Spinal cord (tissue), 10 donors: ENCODE results near the gene YDJC. TPM values are rescaled to one million over a fixed set of nuclear protein-coding genes. Genes with fewer than 3 reads are reported as not detected.

Experiments
- DNase-seq, 6 donors: peaks; one replicate each; pipeline versions ENCODE4 v3.0.0 to v3.0.0-alpha.2; 2013 to 2015; ENCODE audit warnings: low spot score in 6 of 6, low read depth in 4 of 6
- H3K27ac ChIP-seq: one replicate; pipeline ENCODE4 v1.5.1; 2013; ENCODE audit warnings: low read depth, low read length, control low read depth
- H3K27me3 ChIP-seq: one replicate; pipeline ENCODE4 v1.6.1; 2013; ENCODE audit warnings: low read length; ENCODE audit not compliant: control insufficient read depth, insufficient read depth
- H3K36me3 ChIP-seq: one replicate; pipeline ENCODE4 v1.6.1; 2013; ENCODE audit warnings: low read length; ENCODE audit not compliant: control insufficient read depth, insufficient read depth
- H3K4me1 ChIP-seq: one replicate; pipeline ENCODE4 v1.6.1; 2013; ENCODE audit warnings: low read length; ENCODE audit not compliant: control insufficient read depth, insufficient read depth
- H3K4me3 ChIP-seq: one replicate; pipeline ENCODE4 v1.5.1; 2013; ENCODE audit warnings: low read depth, low read length, control low read depth
- H3K9me3 ChIP-seq: one replicate; pipeline ENCODE4 v1.6.1; 2013; ENCODE audit warnings: low read length; ENCODE audit not compliant: control insufficient read depth, insufficient read depth
- WGBS: methylation state at CpG from one replicate; pipeline ENCODE4 v1.1.5; 2013; ENCODE audit warnings: missing lambda C conversion rate; ENCODE audit not compliant: insufficient coverage; 5-methylcytosine and 5-hydroxymethylcytosine counted together
- polyA plus RNA-seq, 2 donors: library from polyadenylated mRNA; unstranded; fragments of 120-200 nt; gene quantifications; one replicate each; pipeline ENCODE4 v1.2.1, GENCODE V29; 2013; ENCODE audit not compliant: insufficient read length in 2 of 2
- total RNA-seq, 2 donors: library from RNA; depleted of rRNA in 1 of 2; stranded (reverse); fragments of 120-200 nt in 1 of 2; fragments of >200 nt in 1 of 2; gene quantifications; one replicate each; pipeline versions ENCODE4 v1.2.3 to v1.2.4, GENCODE V29; 2013 to 2014
- donor health status: healthy.

Gene YDJC
- total and polyA plus RNA-seq, 4 donors: 5.0 to 17.6 (median 13.5) TPM

DNA sequence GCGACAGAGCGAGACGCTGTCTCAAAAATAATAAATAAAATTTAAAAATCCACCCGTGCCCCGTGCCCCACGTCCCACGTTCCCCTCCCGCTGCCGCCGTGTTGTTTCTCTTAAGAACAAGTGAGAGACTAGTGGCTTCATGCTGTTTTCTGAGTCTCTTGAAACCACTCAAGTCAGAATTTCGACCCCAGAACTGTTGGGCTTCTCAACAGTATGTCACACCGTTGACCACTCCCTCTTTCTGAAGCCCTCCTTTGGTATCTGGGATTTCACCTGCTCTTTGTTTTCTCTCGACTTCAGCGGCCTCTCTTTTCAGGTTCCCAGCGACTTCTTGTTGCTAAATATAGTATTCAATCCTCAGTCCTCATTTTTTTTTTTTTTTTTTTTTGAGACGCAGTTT lies 37.0 kb upstream of the YDJC start:
- H3K27ac ChIP-seq: no peak overlapping the region
- peaks cover 17% of the 10 kb centered on the region for H3K4me1 ChIP-seq
- 40% methylated on average over 12 of the region's 16 CpGs for WGBS
- H3K27me3 ChIP-seq: no peaks in the 10 kb centered on the region
- H3K4me3 ChIP-seq: peak overlapping the region; percentile 90
- H3K9me3 ChIP-seq: no peaks in the 10 kb centered on the region
- no peak for DNase-seq
- H3K36me3 ChIP-seq: peaks cover 24% of the 10 kb centered on the region

DNA sequence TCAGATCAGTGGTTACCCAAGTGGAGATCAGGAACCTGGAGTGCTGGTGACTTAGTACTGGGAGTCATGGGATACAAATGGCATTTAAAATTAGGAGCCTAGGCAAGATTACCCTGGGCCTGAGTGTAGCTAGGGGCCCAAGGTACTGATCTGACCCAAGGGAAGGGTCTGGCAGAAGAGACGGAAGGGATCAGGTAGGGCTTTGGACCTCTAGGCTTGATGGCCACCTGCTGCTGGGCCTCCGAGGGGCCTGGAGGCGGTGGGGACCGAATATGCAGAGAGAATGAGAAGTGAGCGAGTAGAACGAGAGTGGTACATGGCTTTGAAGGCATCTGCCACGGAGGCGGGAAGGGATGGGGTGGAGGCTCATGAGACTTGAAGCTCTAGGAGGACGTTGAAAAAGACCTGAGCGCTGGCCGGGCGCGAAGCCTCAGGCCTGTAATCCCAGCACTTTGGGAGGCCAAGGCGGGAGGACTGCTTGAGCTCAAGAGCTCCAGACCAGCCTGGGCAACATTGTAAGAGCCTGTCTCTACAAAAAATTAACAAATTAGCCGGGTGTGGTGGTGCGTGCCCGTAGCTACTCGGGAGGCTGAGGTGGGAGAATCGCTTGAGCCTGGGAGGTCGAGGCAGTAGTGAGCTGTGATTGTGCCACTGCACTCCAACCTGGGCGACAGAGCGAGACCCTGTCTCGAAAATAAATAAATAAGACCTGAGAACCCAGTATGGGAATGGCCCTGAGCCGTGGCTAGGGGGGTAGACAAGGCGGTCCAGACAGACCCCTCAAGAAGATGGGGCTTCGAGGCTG lies 35.4 kb upstream of the YDJC start:
- H3K27ac ChIP-seq: peak overlapping the region; percentile 93
- H3K36me3 ChIP-seq: peaks cover 10% of the 10 kb centered on the region
- H3K4me1 ChIP-seq: peaks cover 17% of the 10 kb centered on the region
- peak overlapping the region; percentile 90 for H3K4me3 ChIP-seq
- WGBS: 71% methylated on average over 26 of the region's 26 CpGs
- no peaks in the 10 kb centered on the region for H3K9me3 ChIP-seq
- DNase-seq: no peak
- H3K27me3 ChIP-seq: no peaks in the 10 kb centered on the region

DNA sequence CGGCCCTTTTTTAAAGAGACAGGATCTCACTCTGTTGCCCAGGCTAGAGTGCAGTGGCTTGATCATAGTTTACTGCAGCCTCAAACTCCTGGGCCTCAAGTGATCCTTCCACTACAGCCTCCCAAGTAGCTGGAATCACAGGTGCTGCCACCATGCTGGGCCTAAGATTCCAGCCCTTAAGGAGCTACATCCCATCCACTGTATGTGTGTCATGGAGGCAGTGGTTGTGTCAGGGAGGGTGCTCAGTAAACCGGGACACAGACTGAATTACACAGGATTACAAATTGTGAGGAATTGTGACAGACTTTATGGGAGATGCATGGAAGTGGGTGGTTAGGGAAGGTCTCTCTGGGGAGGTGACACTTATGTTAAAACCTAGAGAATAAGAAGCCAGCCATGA lies 33.9 kb upstream of the YDJC start:
- no peak for DNase-seq
- H3K4me1 ChIP-seq: peaks cover 17% of the 10 kb centered on the region
- no peak overlapping the region for H3K4me3 ChIP-seq
- no peak overlapping the region for H3K27ac ChIP-seq
- H3K27me3 ChIP-seq: no peaks in the 10 kb centered on the region
- 79% methylated on average over 2 of the region's 2 CpGs for WGBS
- no peaks in the 10 kb centered on the region for H3K9me3 ChIP-seq
- peaks cover 2% of the 10 kb centered on the region for H3K36me3 ChIP-seq

DNA sequence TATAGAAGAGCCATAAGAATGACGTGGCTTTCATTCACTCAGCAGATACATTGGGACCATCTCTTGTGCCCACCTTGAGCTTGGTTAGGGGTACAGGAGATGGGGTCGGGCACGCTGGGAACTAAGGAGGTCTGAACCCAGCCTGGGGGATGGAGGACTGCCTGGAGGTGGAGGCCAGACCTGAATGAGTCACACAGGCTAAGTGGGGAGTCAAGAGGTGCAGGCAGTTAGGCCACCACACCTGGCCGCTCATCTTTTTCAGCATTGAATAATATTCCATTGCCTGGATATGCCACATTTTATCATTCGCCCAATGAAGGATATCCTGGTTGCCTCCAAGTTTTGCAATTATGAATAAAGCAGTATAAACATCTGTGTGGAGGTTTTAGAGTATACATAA lies 32.2 kb upstream of the YDJC start:
- H3K36me3 ChIP-seq: no peaks in the 10 kb centered on the region
- H3K4me3 ChIP-seq: no peak overlapping the region
- peaks cover 5% of the 10 kb centered on the region for H3K27me3 ChIP-seq
- no peaks in the 10 kb centered on the region for H3K9me3 ChIP-seq
- no peak for DNase-seq
- WGBS: 93% methylated on average over 4 of the region's 5 CpGs
- no peak overlapping the region for H3K27ac ChIP-seq
- H3K4me1 ChIP-seq: peaks cover 23% of the 10 kb centered on the region

DNA sequence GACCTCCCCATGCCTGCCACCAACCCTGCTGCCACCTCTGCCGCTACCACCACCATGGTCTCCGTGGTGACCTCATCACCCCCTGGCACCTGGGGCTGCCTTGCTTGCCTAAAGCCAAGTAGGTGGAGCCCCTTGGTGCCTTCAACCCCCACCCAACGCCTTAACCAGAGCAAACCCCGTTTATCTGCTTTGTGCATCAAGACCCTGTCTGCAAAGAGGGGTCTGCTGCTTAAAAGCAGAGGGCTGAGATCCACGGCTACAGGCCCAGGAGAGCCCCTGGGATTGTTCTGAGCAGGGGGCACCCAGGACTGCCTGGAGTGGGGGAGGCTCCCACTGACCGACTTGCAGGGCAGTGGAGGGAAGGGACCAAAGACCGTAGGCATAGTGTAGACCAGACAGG lies 31.1 kb upstream of the YDJC start:
- Histone ChIP-seq H3K4me3 (no peak overlapping the region), H3K27ac (no peak overlapping the region), H3K36me3 (no peaks in the 10 kb centered on the region), H3K9me3 (no peaks in the 10 kb centered on the region), H3K27me3 (peaks cover 5% of the 10 kb centered on the region), H3K4me1 (peaks cover 19% of the 10 kb centered on the region)
- DNase-seq: no peak
- WGBS: 71% methylated on average over 5 of the region's 7 CpGs

DNA sequence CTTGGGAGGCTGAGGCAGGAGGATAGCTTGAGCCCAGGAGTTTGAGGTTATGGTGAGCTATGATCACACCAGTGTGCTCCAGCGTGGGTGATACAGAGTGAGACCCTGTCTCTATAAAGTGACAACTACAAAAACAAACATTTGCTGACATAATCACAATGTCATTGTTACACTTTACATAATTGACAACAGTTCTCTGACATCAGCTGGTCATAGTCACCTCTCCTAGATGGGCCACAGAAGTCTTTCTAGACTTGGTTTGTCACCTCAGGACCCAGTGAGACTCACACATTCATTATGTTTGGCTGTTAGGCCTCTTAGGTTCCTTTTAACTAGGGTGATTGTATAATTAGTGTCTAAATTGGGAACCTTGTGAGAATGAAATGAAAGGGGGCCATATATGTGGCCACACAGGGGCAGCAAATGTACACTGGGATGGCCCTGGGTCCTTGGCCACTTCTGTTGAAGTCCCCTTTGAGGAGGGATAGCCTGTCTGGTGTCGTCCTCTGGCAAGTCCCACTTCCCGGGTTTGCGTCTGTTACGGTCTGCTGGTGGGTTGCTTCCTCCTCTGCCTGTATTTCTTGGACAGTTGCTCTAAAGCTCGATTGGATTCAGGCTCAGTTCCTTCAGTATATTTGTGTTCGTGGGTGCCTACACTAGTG lies 30.2 kb upstream of the YDJC start:
- Histone ChIP-seq H3K4me3 (no peak overlapping the region), H3K27ac (no peak overlapping the region), H3K27me3 (peaks cover 5% of the 10 kb centered on the region), H3K9me3 (no peaks in the 10 kb centered on the region), H3K36me3 (peaks cover 2% of the 10 kb centered on the region), H3K4me1 (peaks cover 10% of the 10 kb centered on the region)
- DNase-seq: no peak
- WGBS: 74% methylated on average over 6 of the region's 7 CpGs

DNA sequence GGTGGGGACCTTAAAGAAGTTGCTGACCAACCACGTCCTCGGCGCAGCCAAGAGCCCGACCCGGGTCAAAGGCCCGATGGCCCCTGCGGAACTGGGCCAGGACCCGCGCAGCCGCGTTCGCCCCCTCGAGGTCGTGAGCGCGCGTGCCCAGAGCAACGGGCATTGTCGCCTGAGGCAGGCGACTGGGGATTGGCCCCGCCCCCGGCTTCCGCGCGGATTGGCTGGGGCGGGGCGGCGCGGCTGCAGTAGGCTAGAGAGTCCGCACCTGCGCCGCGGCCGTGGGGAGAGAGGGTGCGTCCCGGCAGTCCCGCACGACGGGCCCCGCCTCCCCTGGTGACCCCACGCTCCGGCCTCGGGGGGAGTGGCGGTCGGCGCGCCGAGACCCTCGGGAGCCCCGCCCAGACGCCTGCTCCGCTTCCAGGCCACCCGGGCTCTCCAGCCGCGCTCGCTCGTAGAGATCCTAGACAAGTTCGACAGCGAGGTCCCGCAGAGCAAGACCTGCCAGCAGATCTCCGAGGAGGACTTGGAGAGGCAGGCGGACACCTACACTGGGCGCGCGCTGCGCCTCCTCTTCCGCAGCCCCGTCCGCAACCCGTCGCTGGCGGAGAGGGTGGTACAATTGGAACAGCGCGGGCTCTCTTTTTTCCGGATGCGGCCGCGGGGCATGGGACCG lies 27.7 kb upstream of the YDJC start:
- H3K9me3 ChIP-seq: no peaks in the 10 kb centered on the region
- H3K4me1 ChIP-seq: peaks cover 19% of the 10 kb centered on the region
- H3K36me3 ChIP-seq: peaks cover 14% of the 10 kb centered on the region
- H3K27ac ChIP-seq: no peak overlapping the region
- H3K27me3 ChIP-seq: peaks cover 5% of the 10 kb centered on the region
- H3K4me3 ChIP-seq: peak overlapping the region; percentile 36
- WGBS: under 1% methylated on average over 78 of the region's 79 CpGs
- DNase-seq: peak in 2 of 6 donors; percentile 84 to 88

DNA sequence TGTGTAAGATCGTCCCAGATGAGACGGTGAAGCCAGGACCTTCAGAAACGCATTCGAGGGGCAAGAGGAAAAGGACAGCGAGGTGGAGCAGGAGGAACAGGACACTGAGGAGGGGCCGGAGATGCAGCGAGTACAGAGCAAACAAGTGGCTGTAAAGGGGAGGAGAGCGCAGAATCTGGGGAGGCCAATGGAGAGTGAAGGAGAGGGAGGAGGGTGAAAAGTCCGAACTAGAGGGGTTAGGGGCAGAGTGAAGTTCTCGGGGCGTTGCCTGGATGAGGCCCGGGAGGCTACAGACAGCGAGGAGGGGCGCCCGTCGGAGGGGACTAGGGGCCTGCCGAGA lies 27.2 kb upstream of the YDJC start:
- no peak overlapping the region for H3K27ac ChIP-seq

DNA sequence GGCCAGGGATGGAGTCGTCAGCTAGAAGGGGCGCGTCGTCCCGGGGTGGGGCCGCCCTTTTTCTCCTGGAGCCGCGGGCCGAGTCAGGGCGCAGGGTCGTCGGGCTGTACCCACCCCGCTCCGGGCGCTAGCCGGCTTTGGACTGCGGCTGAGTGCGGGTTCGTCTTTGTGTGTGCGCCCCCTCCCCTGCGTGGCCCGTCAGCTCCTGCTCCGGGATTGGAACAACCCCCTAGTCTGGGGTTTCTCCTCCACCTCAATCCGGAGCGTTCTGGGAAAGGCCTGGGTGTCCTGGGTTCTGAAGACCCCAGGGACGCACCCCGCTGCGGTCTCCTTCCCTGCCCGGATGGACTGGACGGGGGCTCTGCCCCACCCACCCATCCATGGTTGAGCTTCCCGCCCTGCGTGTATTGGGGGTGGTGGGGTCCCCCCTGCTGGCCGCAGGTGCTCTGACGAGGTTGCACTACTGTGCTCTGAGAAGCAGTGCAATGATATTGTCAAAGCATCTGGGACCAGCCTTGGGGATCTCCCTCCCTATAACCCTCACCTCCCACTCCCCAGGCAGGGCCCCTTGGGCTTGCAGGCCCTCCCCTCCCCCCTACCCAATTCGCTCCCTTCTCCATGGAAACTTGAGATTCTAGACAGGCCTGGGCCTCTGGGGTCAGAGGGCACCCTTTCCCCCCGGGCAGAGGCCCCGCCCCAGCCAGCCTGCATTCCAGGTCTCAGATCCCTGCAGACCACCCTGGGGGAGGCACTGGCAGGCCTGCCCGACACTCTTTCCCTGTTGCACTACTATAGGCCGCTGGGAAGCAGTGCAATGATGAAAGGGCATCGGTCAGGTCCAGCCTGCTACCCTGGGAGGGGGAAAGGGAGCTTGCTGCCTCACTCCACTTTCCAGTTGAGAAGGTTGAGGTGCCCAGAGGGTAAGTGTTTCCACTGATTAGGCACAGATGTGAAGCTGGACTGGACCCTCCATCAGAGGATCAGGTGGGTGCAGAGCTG lies 23.0 kb upstream of the YDJC start:
- peaks cover 25% of the 10 kb centered on the region for H3K36me3 ChIP-seq
- no peaks in the 10 kb centered on the region for H3K9me3 ChIP-seq
- H3K27me3 ChIP-seq: peaks cover 2% of the 10 kb centered on the region
- DNase-seq: no peak
- H3K4me3 ChIP-seq: peak overlapping the region; percentile 79
- peak overlapping the region; percentile 40 for H3K27ac ChIP-seq
- 3% methylated on average over 35 of the region's 40 CpGs for WGBS
- H3K4me1 ChIP-seq: peaks cover 28% of the 10 kb centered on the region

More for the DNA sequence above, 27.2 kb upstream of the YDJC start:
- Histone ChIP-seq H3K4me3 (no peak overlapping the region), H3K9me3 (no peaks in the 10 kb centered on the region), H3K36me3 (peaks cover 14% of the 10 kb centered on the region), H3K27me3 (peaks cover 5% of the 10 kb centered on the region), H3K4me1 (peaks cover 23% of the 10 kb centered on the region)
- 17% methylated on average over 17 of the region's 17 CpGs for WGBS
- no peak for DNase-seq
